SIG-M5 (cell line): ENCODE results near the gene CHST1.

Experiments used
- DNase-seq: peaks from one replicate; lab custom pipeline; 2025; lab: John Stamatoyannopoulos, UW

Gene CHST1, protein sequence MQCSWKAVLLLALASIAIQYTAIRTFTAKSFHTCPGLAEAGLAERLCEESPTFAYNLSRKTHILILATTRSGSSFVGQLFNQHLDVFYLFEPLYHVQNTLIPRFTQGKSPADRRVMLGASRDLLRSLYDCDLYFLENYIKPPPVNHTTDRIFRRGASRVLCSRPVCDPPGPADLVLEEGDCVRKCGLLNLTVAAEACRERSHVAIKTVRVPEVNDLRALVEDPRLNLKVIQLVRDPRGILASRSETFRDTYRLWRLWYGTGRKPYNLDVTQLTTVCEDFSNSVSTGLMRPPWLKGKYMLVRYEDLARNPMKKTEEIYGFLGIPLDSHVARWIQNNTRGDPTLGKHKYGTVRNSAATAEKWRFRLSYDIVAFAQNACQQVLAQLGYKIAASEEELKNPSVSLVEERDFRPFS

DNA sequence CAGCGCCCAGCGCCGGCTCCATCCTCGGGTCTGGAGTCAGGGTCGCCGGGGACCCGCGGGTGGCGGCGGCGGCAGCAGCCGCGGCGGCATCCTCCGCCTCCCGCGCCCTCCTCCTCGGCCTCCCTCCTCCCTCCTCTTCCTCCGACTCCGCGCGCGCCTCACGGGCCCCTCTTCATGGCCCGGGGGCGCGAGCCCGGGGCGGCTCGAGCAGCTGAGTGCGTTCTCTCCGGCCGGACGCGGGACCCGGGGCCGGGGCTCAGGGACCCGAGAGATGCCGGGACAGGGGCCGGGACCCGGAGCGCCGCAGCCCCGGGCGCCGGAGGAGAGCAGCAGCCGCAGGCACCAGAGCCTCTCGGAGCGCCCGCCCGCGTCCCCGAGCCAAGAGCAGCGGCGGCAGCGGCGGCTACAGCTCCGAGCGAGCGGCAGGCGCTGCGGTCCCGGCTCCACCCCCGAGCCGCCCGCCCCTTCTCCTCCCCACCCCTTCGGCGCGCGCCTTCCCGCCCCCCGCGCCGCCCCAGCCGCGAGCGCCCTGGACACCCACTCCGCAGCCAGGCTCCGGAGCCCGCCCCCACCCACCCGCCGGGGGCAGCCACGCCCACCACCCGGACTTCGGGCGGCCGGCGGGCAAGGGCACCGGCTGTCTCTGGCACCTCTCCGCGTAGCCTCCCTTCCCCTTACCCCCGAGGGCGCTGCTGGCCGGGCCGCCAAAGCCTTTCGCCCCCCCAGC is at the start of gene CHST1:
CHST1 (minus strand) TSS at position 417 of the 727 bp plus-strand sequence. CDS start 14,699 bp downstream, outside the sequence.
- DNase-seq, result no peak

GRCh38 chr11:45713573-45713972 is 48.2 kb upstream of the CHST1 start:
- no peak for DNase-seq

GRCh38 chr11:45710561-45710960 is 45.1 kb upstream of the CHST1 start:
- DNase-seq, result no peak

DNA sequence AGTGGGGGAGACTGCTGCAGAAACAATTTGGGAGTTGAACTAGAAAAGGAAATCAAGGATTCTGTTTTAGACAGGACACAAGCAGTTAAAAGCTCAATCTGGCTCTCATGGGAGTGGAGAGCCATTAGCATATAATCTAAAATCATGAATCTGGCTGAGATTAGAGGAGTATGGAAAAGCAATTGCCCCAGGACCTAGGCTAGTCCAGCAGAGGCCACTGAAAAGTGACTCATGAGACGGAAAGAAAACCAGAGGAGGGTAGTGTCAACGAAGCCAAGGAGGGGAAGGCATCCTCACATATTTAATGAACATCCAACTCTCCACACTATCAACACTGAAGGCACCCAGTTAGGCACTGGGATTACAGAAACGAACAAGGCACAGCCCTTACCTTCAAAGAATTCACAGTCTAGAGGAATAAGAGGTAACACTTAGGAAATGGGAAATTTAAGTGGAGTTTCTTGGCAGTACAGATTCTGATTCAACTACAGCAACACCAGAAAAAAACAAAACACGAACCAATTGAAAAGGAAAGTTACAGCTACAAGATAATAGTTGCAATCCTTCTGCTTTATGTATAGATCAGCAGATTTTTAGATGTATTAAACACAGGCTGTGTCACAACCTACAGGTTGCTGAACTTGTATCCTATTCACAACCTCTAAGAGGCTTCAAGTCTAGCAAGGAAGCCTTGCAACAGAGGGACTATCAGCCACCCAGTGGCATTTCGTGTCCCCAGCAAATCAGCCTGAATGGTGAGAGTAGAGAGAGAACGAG is 43.7 kb upstream of the CHST1 start:
- no peak for DNase-seq

DNA sequence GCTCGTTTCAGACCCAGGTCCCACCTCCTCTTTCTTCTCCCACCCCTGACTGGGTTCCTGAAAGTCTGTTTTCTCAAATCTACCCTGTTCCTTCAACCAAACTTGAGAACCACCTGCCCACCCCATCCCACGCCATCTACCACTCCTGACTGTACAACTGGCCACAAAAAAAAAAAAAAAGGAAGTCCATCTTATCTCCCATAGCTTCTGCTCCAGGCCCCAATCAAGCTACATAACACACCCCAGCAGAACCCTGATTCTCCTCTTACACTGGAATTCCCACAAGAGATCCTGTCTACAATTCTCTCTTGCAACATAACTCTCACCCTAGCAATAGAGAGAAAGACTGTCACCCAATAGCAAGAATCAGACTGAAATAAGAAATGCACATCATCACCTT is 39.2 kb upstream of the CHST1 start:
- no peak for DNase-seq

DNA sequence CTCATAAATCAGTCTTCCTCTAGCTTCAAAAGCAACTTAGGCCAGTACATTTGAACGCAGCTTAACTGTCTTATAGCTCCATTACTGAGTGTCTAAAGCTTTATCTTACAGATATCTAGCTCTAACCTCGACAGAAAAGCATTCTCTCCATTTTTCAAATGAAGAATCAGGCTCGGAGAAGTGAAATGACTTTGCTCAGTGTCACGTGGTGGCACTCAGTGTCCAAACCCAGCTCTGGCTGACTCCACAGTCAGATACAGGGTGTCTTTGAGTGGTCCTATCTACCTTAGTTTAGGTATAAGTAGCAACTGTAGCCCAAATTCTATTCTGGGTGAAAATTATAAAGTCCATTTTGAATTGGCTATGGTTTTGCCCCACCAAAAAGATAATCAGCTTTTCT is 38.7 kb upstream of the CHST1 start:
- no peak for DNase-seq

DNA sequence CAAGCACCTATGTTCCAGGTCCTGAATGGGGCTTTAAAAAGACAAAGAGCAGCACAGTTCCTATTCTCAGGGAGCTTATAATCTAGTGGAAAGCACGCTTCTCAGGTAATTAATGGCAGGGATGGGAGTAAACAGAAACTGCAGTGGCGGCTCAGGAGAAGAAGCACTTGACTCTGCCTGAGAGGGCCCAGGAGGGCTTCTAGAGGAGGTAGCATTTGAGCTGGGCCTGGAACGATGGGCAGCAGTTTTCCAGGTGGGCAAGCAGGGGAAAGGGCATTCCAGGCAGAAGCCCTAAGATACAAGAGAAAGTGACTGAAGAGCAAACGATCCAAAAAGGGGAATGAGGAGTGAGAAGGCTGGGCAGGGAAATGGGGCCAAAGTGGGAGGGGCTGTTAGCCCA is 37.1 kb upstream of the CHST1 start:
- DNase-seq, result no peak

DNA sequence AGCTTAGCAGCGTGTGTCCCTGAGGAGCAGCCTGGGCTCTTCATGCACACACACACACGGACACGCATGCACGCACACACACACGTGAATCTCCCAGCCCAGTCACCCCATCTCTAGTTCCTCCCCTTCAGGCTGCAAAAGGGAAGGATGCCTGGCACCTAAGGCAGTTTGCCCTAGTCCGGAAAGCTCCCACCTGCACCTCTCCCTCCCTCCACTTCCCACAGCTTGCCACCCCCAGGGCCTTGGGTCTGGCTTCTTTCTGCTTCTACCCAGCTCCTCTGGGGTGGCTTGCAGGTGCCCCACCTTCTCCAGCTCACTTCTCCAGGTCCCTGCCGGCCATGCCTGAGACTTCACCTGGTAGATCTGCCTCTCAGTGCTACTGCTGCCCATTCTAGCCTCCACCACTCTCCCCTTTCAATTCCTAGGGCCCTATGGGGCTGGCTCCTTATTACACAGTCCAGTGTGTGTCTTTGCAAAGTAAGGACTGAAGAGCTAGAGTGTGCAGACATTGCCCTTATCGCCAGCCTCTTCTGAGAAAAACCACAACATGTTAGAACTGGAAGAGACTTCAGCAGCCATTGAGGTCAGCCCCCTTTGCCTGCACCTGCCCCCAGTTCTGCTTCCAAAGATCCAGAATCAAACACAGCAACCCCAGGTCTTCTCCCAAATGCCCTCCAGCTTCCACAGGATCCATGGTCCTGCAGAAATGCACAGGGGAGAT is 33.5 kb upstream of the CHST1 start:
- DNase-seq, result no peak

GRCh38 chr11:45692808-45693453 is 27.5 kb upstream of the CHST1 start:
- no peak for DNase-seq

- DNase-seq, result no peak
Measured at GRCh38 chr11:45688472-45689033, 23.1 kb upstream of the CHST1 start.

DNA sequence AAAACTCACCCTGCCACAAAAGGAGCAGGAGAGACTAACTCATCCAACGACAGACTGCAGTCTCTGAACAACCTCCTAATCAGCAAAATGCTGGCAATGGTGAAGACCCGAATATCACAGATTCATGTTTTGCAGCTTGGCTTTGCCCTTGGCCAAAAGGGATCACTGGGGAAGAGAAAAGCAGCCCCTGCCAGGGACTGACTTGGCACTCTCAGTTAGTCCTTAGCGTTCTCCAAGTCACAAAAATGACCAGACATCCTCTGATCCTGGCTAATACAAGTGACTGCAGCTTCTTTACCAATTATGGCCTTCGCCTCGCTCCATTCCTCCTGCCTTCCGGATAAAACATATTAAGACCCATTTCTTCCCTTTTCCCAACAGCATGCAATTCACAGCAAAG is 22.4 kb upstream of the CHST1 start:
- DNase-seq, result no peak

- no peak for DNase-seq
Measured at GRCh38 chr11:45685964-45686537, 20.6 kb upstream of the CHST1 start.

- no peak for DNase-seq
Measured at GRCh38 chr11:45684440-45684839, 19.0 kb upstream of the CHST1 start.

GRCh38 chr11:45683271-45684058 is 18.0 kb upstream of the CHST1 start:
- no peak for DNase-seq

DNA sequence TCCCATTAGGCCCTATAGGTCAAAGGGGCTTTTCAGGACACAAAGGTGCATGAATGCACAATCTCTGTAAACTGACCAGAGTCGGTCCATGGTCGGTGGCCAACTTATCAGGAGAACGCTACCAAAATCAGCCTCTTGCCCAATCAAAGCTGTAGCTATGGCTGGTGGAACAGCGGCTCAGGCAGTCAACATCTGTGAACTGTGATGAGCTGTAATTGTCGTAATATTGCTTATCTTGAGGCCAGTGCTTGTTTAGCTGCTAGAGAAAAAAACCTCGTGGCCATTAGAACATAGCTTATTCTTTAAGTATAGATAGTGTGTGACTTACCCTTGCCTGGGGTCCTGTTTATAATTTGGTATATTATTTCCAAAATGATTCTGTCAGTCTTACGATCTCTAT is 14.4 kb upstream of the CHST1 start:
- no peak for DNase-seq

DNA sequence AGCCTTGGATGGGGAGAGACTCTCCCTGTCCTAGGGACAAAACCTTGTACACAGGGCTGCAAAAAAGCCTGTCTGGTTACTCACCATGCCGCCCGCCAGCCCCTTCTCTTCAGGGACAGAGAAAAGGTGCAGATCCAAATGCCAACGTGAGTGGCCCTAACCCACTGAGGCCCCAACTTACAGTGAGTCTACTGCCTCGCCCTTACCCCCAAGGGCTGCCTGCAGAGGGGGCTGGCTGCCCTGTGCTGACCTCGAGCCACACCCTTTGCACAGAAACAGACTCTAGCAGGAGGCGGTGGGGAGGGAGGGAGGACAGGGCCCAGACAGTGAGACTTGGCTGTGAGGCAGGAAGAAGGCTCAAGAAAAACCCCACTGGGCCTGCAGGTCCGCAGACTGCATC is 13.6 kb upstream of the CHST1 start:
- no peak for DNase-seq

DNA sequence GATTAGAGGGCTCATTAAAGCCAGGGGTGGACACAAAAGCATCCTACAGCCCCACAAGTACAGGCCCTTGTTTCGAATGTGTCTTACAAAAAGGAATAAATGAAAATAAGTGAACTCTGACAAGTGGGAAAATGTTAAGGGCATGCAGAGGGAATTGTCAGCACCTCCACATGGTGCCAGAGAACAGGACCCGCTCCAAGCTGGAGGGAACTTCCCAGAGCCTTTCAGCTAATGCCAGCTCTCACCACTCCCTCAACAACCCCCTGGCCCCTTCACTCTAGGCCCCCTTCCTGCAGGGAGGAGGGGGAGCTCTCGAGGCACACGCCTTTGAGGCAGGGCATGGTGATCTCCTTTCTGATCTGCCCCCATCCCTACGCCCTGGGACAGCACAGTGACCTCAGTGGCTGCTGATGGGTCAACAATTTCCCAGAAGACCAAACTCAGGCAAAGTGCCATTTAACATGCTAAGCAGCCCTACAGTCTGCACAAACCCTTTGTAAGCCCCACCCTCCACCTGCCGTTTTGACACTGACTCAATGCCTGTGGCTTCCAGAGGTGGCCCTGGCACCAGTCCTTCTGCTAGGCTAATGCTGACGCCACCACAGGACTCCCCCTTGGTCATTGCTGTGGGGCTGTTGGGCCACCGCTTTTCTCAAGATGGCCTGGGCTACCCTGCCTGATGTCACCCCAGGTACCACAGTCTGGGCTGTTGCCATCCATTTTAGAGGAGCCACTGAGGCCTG is 12.5 kb upstream of the CHST1 start:
- DNase-seq, result no peak

DNA sequence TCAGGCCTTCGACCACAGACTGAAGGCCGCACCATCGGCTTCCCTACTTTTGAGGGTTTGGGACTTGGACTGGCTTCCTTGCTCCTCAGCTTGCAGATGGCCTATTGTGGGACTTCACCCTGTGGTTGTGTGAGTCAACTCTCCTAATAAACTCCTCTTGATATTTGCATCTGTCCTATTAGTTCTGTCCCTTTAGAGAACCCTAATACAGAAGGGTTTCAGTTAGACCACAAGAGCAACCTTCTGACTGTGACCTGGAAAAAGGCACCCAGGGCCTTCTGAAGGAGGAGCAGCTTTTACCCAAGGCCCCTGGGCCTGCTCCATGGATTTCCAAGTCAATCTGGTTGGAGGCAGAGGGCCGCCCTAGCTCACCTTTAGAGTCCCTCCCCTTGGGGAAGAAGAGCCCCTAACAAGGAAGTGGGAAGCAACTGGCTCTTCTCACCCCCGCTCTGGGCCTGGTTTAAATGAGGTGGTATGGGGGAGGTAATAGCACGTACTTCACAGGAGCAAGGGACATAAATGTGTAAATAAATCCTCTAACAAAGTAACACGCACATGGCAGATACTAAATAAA is 11.2 kb upstream of the CHST1 start:
- no peak for DNase-seq

DNA sequence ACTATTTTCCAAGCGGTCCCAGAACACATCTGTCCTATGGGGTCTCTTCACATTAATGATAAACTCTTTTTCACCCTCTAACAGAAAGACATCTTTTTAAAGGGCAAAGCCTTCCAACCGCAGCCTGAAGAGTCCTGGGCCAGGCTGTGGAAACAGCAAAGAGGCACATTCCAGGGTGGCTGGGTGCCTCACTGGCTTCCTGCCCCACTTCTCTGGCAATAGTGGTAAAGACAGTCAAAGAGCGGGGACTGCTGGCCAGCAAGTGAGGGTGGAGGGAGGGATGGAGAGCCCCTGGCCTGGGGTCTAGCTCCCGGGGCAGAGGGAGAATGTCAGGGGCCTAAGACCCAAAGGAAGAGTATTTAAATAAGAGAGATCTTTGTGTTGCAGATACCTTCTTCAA is 10.2 kb upstream of the CHST1 start:
- no peak for DNase-seq
